HG02798 (cell line): ENCODE results near the gene GPR62.
"Not testable (repeated sequence)": the region's sequence is repeated elsewhere in the genome, so short reads cannot be mapped to it uniquely, and the experiment has no call there.

Experiments
- ATAC-seq: cut with Tn5 transposase; IDR thresholded peaks from one replicate; pipeline ENCODE4 v1.9.1; 2021; ENCODE audit warnings: mild to moderate bottlenecking; ENCODE audit not compliant: unreplicated experiment, poor library complexity

GPR62 gene, protein sequence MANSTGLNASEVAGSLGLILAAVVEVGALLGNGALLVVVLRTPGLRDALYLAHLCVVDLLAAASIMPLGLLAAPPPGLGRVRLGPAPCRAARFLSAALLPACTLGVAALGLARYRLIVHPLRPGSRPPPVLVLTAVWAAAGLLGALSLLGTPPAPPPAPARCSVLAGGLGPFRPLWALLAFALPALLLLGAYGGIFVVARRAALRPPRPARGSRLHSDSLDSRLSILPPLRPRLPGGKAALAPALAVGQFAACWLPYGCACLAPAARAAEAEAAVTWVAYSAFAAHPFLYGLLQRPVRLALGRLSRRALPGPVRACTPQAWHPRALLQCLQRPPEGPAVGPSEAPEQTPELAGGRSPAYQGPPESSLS

DNA sequence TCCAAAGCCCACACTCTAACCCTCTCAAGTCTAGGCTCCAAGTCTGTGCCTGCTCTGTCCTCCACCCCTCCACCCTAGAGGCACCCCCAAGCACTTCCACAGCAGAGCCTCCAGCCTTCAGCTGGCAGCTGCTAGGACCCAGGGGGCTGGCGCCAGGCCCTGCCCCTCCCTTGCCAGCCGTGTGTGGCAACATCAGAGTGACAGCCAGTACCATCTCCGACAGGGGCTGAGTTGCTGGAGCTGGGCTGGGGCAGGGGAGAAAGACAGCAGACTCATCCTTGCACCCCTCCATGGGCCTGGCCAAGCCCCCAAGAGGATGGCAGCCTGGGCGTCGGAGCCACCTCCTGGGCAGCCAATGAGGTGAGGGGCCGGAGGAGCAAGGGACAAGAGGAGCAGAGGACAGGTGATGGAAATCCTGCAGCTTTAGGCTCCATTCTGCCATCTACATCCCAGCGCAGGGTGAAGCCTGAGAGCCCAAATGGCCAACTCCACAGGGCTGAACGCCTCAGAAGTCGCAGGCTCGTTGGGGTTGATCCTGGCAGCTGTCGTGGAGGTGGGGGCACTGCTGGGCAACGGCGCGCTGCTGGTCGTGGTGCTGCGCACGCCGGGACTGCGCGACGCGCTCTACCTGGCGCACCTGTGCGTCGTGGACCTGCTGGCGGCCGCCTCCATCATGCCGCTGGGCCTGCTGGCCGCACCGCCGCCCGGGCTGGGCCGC lies at the start of gene GPR62:
GPR62 (plus strand) TSS at position 207 of the 718 bp plus-strand sequence; CDS start at position 479, 272 bp downstream.
- no peak for ATAC-seq

DNA sequence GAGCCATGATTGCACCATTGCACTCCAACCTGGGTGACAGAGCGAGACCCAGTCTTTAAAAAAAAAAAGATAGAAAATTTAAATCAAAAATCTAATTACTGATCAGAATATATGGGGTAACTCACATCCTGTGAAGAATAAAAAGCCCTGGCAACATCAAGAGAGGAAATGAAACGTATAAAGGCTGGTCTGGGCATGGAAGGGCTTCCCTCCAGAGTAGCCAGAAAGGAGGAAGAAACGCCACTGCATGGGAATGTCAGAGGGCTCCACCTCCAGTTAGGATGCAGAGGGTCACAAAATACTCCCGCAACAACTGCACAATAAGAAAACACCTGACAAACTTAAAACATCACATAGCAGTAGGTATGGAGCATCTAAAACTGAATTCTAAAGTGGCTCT lies 47.2 kb upstream of the GPR62 start:
- no peak for ATAC-seq

DNA sequence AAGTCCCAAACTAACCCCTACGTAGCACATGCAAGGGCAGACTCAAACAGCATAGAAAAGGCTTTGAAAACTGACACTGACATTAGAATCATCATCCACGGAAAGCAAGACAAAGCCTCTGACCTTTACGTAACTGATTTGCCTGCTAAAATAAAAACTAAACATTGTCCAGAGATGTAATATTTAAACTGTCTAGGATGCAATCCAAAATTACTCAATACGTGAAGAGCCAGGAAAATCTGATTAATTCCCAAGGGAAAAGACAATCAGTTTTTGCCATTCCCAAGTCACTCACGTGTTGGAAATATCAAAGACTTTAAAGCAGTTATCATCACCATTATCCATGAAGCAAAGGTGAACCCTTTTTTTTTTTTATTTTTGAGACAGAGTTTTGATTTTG lies 38.8 kb upstream of the GPR62 start:
- ATAC-seq = no peak

- no peak for ATAC-seq
These were observed 34.1 kb upstream of the GPR62 start for GRCh38 chr3:51921081-51921578.

- ATAC-seq = no peak
These were observed 27.9 kb upstream of the GPR62 start for GRCh38 chr3:51927061-51927977.

DNA sequence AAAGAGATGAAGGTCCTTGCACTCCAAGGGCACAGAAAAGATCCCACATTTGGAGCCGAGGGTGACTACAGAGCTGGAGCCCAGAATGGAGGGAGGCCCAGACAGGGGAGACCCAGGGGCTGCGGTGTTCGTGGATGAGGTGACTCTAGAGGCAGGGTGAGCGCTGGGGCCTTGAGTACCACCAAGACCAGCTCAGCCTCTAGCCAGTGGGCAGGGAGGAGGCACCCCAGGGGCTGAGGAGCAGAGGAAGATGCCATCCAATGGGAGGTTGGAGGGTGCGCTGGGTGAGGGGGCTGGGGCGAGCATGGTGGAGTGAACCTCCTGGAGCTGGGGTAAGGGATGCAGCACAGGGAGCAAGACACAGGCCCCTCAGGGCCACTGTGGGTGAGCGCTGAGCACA lies 26.7 kb upstream of the GPR62 start:
- ATAC-seq = no peak

DNA sequence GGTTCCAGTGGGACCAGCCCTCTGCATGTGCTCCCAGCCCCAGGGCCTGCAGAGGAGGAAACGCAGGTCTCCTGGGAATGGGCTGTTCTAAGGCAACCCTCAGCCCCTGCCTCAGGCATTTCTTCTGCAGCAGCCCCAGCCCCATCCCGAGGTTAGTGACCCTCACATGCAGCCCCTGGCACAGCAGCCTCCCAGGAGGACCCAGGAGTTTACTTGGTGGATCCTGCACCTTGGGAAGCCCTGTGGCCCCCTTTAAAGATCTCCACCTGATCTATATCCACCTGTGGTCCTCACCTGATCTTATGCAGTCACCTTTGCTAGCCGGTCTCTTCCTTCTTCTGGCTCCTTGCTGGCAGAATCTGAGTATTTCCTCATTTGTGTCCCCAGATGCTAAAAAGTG lies 26.2 kb upstream of the GPR62 start:
- not testable (repeated sequence) for ATAC-seq

GRCh38 chr3:51929420-51930003 lies 25.7 kb upstream of the GPR62 start:
- no peak for ATAC-seq

- ATAC-seq = no peak
These were observed 24.7 kb upstream of the GPR62 start for GRCh38 chr3:51930439-51930838.

GRCh38 chr3:51931756-51932155 lies 23.4 kb upstream of the GPR62 start:
- ATAC-seq = no peak

DNA sequence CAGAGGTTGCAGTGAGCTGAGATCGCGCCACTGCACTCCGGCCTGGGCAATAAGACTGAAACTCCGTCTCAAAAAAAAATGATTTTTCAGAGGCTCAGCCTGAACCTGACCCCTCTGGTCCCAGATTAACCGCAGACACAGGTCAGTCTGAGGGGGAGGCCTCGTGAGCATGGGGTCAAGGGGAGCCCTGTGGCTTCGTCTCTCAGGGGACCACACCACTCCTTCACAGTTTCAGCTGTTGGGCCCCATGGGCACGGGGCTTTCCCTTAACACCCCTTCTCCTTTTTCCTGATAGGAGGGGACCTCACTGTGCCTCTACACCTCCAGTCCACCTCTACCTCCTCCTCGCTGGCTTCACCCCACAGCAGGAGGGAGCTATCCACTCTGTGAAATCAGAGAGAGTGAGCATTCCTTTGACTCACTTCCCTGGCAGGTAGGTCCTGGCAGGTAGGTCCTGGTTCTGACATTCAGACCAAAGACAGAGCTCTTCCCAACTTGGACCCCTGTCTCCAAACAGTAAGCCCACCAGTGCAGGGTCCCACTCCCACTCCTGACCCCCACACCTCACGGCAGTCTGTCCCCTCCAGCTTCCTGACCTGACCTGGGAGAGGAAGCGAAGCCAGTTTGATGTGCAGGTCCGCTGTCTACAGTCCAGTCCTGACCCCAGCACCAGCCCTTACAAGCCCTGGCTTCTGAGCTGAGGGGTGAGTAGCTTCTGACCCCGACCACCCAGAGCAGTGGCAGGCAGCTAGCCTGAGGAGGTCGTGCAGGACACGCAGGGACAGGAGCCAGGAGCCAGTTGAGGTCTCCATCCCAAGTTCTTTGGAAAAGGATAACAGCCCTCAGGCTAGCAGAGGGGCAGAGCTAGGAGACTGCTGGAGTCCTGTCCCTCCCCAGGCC lies 22.5 kb upstream of the GPR62 start:
- no peak for ATAC-seq

DNA sequence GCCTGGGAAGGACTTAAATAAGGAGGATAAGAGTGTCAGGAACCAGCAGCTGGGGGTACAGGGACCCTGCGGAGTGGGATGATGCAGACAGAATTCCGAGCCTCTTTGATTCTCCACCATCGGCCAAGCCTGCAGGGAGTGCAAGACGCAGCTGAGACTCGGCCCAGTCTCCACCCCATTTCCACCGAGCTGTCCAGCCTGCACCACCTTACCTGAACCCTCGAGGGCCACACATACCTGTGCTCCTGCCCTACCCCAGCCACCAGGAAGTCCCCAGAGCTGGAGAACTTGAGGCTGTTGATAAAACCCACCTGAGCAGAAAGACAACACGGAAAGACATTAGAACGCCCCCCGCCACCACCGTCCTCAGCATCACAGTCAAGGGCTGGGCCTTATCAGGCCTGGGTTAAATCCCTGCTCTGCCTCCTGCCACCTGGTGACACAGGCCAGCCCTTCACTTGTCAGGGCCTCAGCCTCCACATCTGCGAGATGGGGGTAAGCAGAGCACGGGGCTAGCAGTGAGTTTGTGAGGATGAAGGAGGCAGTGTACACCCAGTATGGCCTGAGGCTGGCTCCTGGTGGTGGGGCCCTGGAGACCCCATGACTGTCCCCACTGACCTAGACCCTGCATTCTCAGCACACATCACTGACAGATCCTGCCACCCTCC lies 21.6 kb upstream of the GPR62 start:
- no peak for ATAC-seq

- no peak for ATAC-seq
These were observed 20.9 kb upstream of the GPR62 start for GRCh38 chr3:51934139-51934850.

DNA sequence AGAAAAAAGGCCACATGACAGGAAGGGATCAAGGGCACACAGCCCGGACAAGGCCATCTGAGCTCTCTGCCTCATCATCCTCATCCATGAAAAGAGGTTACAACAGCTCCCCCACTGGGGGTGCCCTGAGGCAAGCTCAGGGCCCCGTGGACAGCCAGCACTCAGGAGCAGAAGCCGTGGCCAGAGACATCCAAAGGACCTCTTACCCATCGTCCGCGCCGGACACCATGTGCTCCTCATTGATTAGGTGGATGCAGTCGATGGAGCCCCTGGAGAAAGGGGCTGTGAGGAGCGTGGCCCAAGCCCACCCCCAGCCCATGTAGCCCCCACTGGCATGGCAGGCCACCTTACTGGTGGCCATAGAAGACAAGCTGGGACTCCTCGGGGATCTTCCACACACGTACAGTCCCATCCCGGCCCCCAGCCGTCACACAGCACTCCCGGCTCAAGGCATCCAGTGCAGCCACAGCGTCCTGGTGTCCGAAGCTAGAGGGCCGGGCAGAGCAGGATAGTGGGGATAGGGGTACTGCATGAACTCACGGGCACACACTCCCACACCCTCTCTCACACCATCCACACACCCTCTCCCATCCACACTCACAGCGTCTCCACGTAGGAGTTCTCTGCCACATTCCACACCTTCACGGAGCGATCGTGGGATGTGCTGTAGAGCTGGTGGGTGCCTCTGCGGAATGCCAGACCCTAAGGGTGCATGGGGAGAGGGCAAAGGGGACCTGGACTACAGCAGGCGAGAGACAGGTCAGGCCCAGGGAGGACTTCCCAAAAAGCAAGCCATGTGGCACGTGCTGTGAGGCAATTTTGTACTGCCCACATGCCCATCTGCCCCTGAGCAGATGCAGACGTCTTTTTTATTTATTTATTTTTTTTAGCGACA lies 19.9 kb upstream of the GPR62 start:
- no peak for ATAC-seq

GRCh38 chr3:51935886-51936755 lies 19.1 kb upstream of the GPR62 start:
- ATAC-seq = no peak

GRCh38 chr3:51937014-51937413 lies 18.2 kb upstream of the GPR62 start:
- no peak for ATAC-seq
